A549 (cell line): ENCODE results near the gene GAA.

ENCODE experiments used
- EP300 ChIP-seq, 2 experiments: fragments of >200 bp; sonication (Bioruptor Twin); formaldehyde crosslinking; IDR thresholded peaks; 2 replicates in 1 of 2; 3 replicates in 1 of 2; pipeline ENCODE4 v1.6.1; 2016 to 2017
- ESRRA ChIP-seq: fragments of 150-350 bp; IDR thresholded peaks from 2 replicates; pipeline ENCODE4 v1.6.1; 2014; ENCODE audit warnings: mild to moderate bottlenecking, low read length, borderline replicate concordance
- HOXA7 ChIP-seq: fragments of 250-450 bp; sonication (Bioruptor Pico); IDR thresholded peaks from 2 replicates; pipeline ENCODE4 v1.5.0; 2020; ENCODE audit warnings: mild to moderate bottlenecking, moderate library complexity
- KDM1A ChIP-seq: fragments of 200-600 bp; sonication (generic); IDR thresholded peaks from 2 replicates; pipeline ENCODE4 v1.6.1; 2016; ENCODE audit warnings: low read depth, mild to moderate bottlenecking
- POLR2AphosphoS2 ChIP-seq: conservative IDR thresholded peaks from 2 replicates; pipeline ENCODE4 v1.6.1; 2012; ENCODE audit warnings: low read length, improper control_type of control experiment, inconsistent platforms
- TF ChIP-seq, protein P1 (sequence below): fragments of >200 bp; sonication (Bioruptor Twin); formaldehyde crosslinking; IDR thresholded peaks from 3 replicates; pipeline ENCODE4 v1.5.1; 2016

DNA sequence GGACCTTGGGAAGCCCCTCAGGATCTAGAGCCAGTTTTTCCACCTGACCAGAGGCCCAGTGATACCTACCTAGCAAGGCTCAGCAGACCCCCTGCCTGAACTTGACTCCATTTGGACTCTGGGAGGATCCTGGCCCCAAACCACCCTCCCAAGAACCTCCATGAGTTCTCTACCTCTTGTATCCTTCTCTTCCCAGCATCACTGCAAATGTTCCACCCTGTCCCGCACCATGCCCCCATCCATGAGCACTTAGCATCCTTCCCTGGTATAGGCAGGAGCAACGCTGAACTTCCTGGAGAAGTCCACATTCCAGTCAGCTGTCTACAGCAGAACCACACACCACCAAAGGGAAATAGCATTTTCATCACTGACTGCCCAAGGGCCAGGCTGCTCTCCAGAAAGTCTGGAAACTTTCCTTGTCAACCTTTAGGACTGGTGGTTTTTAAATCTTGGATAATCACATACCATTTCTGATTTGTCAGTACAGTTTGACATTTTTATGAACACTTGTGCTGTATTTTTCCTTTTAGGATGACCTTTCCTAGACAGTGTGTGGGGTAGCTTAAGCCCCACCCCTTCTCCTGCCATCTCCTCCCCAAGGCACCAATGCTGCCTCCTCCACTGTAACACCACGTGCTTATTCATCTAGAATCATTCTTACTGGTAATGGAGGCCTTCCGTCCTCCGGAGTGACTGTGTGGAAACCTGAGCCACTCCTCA, 31.7 kb downstream of the GAA start:
- TF ChIP-seq, protein P1, sequence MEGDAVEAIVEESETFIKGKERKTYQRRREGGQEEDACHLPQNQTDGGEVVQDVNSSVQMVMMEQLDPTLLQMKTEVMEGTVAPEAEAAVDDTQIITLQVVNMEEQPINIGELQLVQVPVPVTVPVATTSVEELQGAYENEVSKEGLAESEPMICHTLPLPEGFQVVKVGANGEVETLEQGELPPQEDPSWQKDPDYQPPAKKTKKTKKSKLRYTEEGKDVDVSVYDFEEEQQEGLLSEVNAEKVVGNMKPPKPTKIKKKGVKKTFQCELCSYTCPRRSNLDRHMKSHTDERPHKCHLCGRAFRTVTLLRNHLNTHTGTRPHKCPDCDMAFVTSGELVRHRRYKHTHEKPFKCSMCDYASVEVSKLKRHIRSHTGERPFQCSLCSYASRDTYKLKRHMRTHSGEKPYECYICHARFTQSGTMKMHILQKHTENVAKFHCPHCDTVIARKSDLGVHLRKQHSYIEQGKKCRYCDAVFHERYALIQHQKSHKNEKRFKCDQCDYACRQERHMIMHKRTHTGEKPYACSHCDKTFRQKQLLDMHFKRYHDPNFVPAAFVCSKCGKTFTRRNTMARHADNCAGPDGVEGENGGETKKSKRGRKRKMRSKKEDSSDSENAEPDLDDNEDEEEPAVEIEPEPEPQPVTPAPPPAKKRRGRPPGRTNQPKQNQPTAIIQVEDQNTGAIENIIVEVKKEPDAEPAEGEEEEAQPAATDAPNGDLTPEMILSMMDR = no peak
- TF ChIP-seq HOXA7 (peak; percentile 58; the same call in 1 of the 2 replicates), EP300 (IDR thresholded peaks at IDR 0.05) (no peak), ESRRA (no peak), POLR2AphosphoS2 (no peak), KDM1A (no peak)
